CD14-positive monocyte (primary cell): ENCODE measurements around the gene NEK9. TPM values are rescaled to one million over a fixed set of nuclear protein-coding genes. Genes with fewer than 3 reads are reported as not detected.
A peak's percentile ranks its signal among the peaks of the same experiment; 100 is the strongest.

Source experiments
- DNase-seq, 3 donors: peaks; one replicate each; pipeline ENCODE4 v3.0.0-alpha.2; 2011 to 2022
- H2AFZ ChIP-seq: 2 replicates; pipeline ENCODE4 v1.6.0; 2012; ENCODE audit warnings: mild to moderate bottlenecking, low read depth, low read length, inconsistent platforms; ENCODE audit not compliant: insufficient read depth, poor library complexity, severe bottlenecking
- H3K27ac ChIP-seq, 2 donors: 1 replicate in 1 of 2; 2 replicates in 1 of 2; pipeline ENCODE4 v1.5.1; 2012 to 2013; ENCODE audit warnings: low read length in 2 of 2, control low read depth in 1 of 2, inconsistent platforms in 1 of 2, low read depth in 1 of 2, mild to moderate bottlenecking in 1 of 2
- H3K27me3 ChIP-seq, 2 donors: one replicate each; pipeline versions ENCODE4 v1.6.0 to v1.6.1; 2011 to 2013; ENCODE audit warnings: low read length in 2 of 2; ENCODE audit not compliant: control insufficient read depth in 2 of 2, insufficient read depth in 2 of 2
- H3K36me3 ChIP-seq, 2 donors: replicated peaks in 1 of 2; 1 replicate in 1 of 2; 2 replicates in 1 of 2; pipeline versions ENCODE4 v1.5.1 to v1.6.1; 2012 to 2013; ENCODE audit warnings: low read length in 2 of 2, control low read depth in 1 of 2, inconsistent platforms in 1 of 2, mild to moderate bottlenecking in 1 of 2; ENCODE audit not compliant: insufficient read depth in 2 of 2, control insufficient read depth in 1 of 2
- H3K4me1 ChIP-seq, 2 donors: 1 replicate in 1 of 2; 2 replicates in 1 of 2; pipeline versions ENCODE4 v1.5.1 to v1.6.1; 2012 to 2013; ENCODE audit warnings: low read length in 2 of 2, control low read depth in 1 of 2, inconsistent platforms in 1 of 2, mild to moderate bottlenecking in 1 of 2, moderate library complexity in 1 of 2; ENCODE audit not compliant: insufficient read depth in 2 of 2, control insufficient read depth in 1 of 2
- H3K4me2 ChIP-seq: replicated peaks from 2 replicates; pipeline ENCODE3; 2012; ENCODE audit warnings: low read length, moderate library complexity, mild to moderate bottlenecking; ENCODE audit not compliant: poor library complexity, severe bottlenecking; ENCODE audit errors: extremely low read depth
- H3K4me3 ChIP-seq, 3 experiments: fragments of 200-600 bp in 1 of 3; sonication (generic) in 1 of 3; replicated peaks in 1 of 3; 1 replicate in 2 of 3; 2 replicates in 1 of 3; pipeline ENCODE4 v1.5.1; 2011 to 2013; ENCODE audit warnings: low read length in 3 of 3, mild to moderate bottlenecking in 3 of 3, control low read depth in 2 of 3, low read depth in 2 of 3, inconsistent platforms in 1 of 3, moderate library complexity in 1 of 3
- H3K79me2 ChIP-seq: 2 replicates; pipeline ENCODE4 v1.6.0; 2012; ENCODE audit warnings: mild to moderate bottlenecking, control low read depth, inconsistent platforms, low read length, moderate library complexity; ENCODE audit not compliant: insufficient read depth
- H3K9ac ChIP-seq: 2 replicates; pipeline ENCODE4 v1.6.0; 2017; ENCODE audit warnings: low read length, mild to moderate bottlenecking; ENCODE audit not compliant: insufficient read depth, poor library complexity, severe bottlenecking
- H3K9me3 ChIP-seq, 2 donors: replicated peaks in 1 of 2; 1 replicate in 1 of 2; 2 replicates in 1 of 2; pipeline versions ENCODE4 v1.5.1 to v1.6.1; 2012 to 2013; ENCODE audit warnings: low read length in 2 of 2, control low read depth in 1 of 2; ENCODE audit not compliant: control insufficient read depth in 1 of 2, insufficient read depth in 1 of 2
- H4K20me1 ChIP-seq: 2 replicates; pipeline ENCODE4 v1.6.0; 2012; ENCODE audit warnings: mild to moderate bottlenecking, low read length, control low read depth, moderate library complexity; ENCODE audit not compliant: insufficient read depth
- H3K27ac Mint-ChIP-seq, 7 donors: one replicate each; pipeline ENCODE4 v1.8.0; 2020; ENCODE audit warnings: mild to moderate bottlenecking in 7 of 7, mixed read lengths in 7 of 7, moderate library complexity in 6 of 7, inconsistent platforms in 2 of 7
- H3K27me3 Mint-ChIP-seq, 3 donors: one replicate each; pipeline ENCODE4 v1.8.0; 2021 to 2022; ENCODE audit warnings: low read depth in 3 of 3, mild to moderate bottlenecking in 3 of 3, mixed read lengths in 3 of 3, moderate library complexity in 3 of 3, inconsistent platforms in 1 of 3
- H3K36me3 Mint-ChIP-seq, 2 donors: one replicate each; pipeline ENCODE4 v1.8.0; 2020; ENCODE audit warnings: mixed read lengths in 2 of 2, inconsistent platforms in 1 of 2, mild to moderate bottlenecking in 1 of 2
- H3K4me1 Mint-ChIP-seq: one replicate; pipeline ENCODE4 v1.8.0; 2020; ENCODE audit warnings: mild to moderate bottlenecking, mixed read lengths
- H3K4me3 Mint-ChIP-seq, 2 donors: one replicate each; pipeline ENCODE4 v1.8.0; 2020; ENCODE audit warnings: mild to moderate bottlenecking in 2 of 2, mixed read lengths in 2 of 2, moderate library complexity in 1 of 2
- H3K9me3 Mint-ChIP-seq, 7 donors: one replicate each; pipeline ENCODE4 v1.8.0; 2020 to 2022; ENCODE audit warnings: mixed read lengths in 7 of 7, mild to moderate bottlenecking in 6 of 7, moderate library complexity in 6 of 7, inconsistent platforms in 2 of 7
- WGBS: methylation state at CpG from one replicate; pipeline ENCODE4 v1.1.5; 2013; ENCODE audit warnings: missing lambda C conversion rate; ENCODE audit not compliant: insufficient coverage; 5-methylcytosine and 5-hydroxymethylcytosine counted together
- intact Hi-C, 2 donors: fragments of 100-400 bp; cut with micrococcal nuclease; formaldehyde crosslinking; loops; one replicate each; pipeline versions ENCODE4 v1.15.0 to v1.15.1; 2023
- polyA plus RNA-seq, 3 donors: library from polyadenylated mRNA; depleted of rRNA in 1 of 3; unstranded in 2 of 3; stranded (reverse) in 1 of 3; fragments of 300-500 nt in 2 of 3; fragments of >200 nt in 1 of 3; fragmentation: Illumina TruSeq in 2 of 3; gene quantifications; 1 replicate in 2 of 3; 2 replicates in 1 of 3; pipeline ENCODE4 v1.2.3, GENCODE V29; 2012 to 2021
- TF ChIP-seq, protein P1 (sequence below): fragments of 200-600 bp; IDR thresholded peaks from one replicate; pipeline ENCODE4 v1.8.0; 2022; ENCODE audit warnings: antibody characterized with exemption, mild to moderate bottlenecking

NEK9 gene
- polyA plus RNA-seq, 3 donors: 8.9 to 27.8 (median 10.1) TPM

DNA sequence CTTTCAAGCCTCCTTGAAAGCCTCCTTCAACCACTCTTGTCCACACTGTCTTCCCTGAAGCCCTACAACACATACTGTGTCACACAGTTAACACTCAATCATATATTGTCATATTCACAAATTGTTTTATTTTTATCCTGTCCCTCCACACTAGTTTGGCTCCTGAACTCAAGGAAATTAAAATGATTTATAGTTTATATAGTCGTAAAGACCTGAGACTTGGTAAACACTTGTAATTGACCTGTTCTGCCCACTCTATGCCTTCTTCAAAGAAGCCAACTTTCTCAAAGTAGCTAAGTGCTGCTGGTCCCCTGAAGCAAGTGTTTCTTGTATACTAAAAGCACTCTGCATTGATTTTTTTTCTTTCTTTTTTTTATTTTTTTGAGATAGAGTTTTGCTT, 15.6 kb upstream of the NEK9 start:
- no CpG with 5 or more reads among the region's 1 CpG for WGBS
- H2AFZ ChIP-seq: no peak overlapping the region
- Mint-ChIP-seq H3K27me3 (peaks cover 0 to 2% (median 0%) of the 10 kb centered on the region in 3 donors), H3K9me3 (peaks cover 0 to 2% (median 0%) of the 10 kb centered on the region in 7 donors), H3K4me1 (peaks cover 83% of the 10 kb centered on the region), H3K27ac (peak overlapping the region in 6 of 7 donors; percentile 11 to 96 (median 85)), H3K36me3 (peaks cover 33 to 46% of the 10 kb centered on the region in 2 donors), H3K4me3 (no peak overlapping the region)
- no peaks in the 10 kb centered on the region for H3K36me3 ChIP-seq
- peaks cover 78 to 98% of the 10 kb centered on the region in 2 donors for H3K4me1 ChIP-seq
- H3K27ac ChIP-seq: peak overlapping the region in 1 of 2 donors; percentile 12
- H3K9me3 ChIP-seq: no peaks in the 10 kb centered on the region
- no peaks in the 10 kb centered on the region for H3K27me3 ChIP-seq
- intact Hi-C loops: no loop called here
- TF ChIP-seq, protein P1, sequence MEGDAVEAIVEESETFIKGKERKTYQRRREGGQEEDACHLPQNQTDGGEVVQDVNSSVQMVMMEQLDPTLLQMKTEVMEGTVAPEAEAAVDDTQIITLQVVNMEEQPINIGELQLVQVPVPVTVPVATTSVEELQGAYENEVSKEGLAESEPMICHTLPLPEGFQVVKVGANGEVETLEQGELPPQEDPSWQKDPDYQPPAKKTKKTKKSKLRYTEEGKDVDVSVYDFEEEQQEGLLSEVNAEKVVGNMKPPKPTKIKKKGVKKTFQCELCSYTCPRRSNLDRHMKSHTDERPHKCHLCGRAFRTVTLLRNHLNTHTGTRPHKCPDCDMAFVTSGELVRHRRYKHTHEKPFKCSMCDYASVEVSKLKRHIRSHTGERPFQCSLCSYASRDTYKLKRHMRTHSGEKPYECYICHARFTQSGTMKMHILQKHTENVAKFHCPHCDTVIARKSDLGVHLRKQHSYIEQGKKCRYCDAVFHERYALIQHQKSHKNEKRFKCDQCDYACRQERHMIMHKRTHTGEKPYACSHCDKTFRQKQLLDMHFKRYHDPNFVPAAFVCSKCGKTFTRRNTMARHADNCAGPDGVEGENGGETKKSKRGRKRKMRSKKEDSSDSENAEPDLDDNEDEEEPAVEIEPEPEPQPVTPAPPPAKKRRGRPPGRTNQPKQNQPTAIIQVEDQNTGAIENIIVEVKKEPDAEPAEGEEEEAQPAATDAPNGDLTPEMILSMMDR: no peak
- no peak overlapping the region for H3K9ac ChIP-seq
- no peaks in the 10 kb centered on the region for H4K20me1 ChIP-seq
- H3K4me3 ChIP-seq: no peak overlapping the region
- DNase-seq: no peak
- no peak overlapping the region for H3K4me2 ChIP-seq
- H3K79me2 ChIP-seq: peaks cover 88% of the 10 kb centered on the region

DNA sequence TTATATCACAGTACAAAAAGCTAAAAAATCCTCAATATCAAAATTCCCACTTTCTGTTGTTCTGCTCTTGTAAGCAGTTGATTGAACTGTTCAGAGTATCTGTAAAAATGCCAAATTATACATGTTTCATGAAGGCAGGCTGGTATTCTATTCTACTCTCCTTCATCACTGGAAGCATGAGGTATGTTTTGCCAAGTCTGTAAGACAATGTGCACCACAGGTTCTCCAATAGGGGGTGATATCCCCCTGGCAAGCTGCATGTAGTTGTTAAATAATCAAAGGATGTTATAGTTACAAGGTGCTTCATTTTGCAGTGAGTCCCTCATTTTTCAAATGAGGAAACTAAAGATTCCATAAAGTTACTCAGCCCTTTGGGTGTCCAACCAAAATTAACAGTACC, 15.1 kb upstream of the NEK9 start:
- peak overlapping the region in 1 of 2 donors; percentile 12 for H3K27ac ChIP-seq
- no peak overlapping the region for H2AFZ ChIP-seq
- no peaks in the 10 kb centered on the region for H3K9me3 ChIP-seq
- no peak overlapping the region for H3K9ac ChIP-seq
- peaks cover 0 to 2% (median 0%) of the 10 kb centered on the region in 7 donors for H3K9me3 Mint-ChIP-seq
- H3K4me3 Mint-ChIP-seq: no peak overlapping the region
- no peak overlapping the region for H3K4me3 ChIP-seq
- H3K36me3 Mint-ChIP-seq: peaks cover 28 to 42% of the 10 kb centered on the region in 2 donors
- H3K27me3 Mint-ChIP-seq: peaks cover 0 to 2% (median 0%) of the 10 kb centered on the region in 3 donors
- TF ChIP-seq, protein P1: peak; percentile 35
- peak overlapping the region in 5 of 7 donors; percentile 8 to 92 (median 33) for H3K27ac Mint-ChIP-seq
- peaks cover 88% of the 10 kb centered on the region for H3K79me2 ChIP-seq
- no peaks in the 10 kb centered on the region for H3K36me3 ChIP-seq
- H3K4me2 ChIP-seq: no peak overlapping the region
- intact Hi-C loops: no loop called here
- H3K27me3 ChIP-seq: no peaks in the 10 kb centered on the region
- DNase-seq: peak in 1 of 3 donors; percentile 37
- H3K4me1 Mint-ChIP-seq: peaks cover 79% of the 10 kb centered on the region
- no peaks in the 10 kb centered on the region for H4K20me1 ChIP-seq
- peaks cover 73 to 93% of the 10 kb centered on the region in 2 donors for H3K4me1 ChIP-seq
